Activated naive CD4-positive, alpha-beta T cell treated with anti-CD3 and anti-CD28 coated beads, Interleukin-2, amount 50 U/mL, for 24 hours (primary cell): ENCODE results near the gene CSRP1.
A peak's percentile ranks its signal among the peaks of the same experiment; 100 is the strongest.

Experiments used
- H3K27ac Mint-ChIP-seq: one replicate; pipeline ENCODE4 v1.8.0; 2021; ENCODE audit warnings: mild to moderate bottlenecking, mixed read lengths
- H3K27me3 Mint-ChIP-seq: one replicate; pipeline ENCODE4 v1.8.0; 2021; ENCODE audit warnings: mixed read lengths
- H3K36me3 Mint-ChIP-seq: one replicate; pipeline ENCODE4 v1.8.0; 2021; ENCODE audit warnings: mixed read lengths
- H3K4me1 Mint-ChIP-seq: one replicate; pipeline ENCODE4 v1.8.0; 2021; ENCODE audit warnings: mixed read lengths
- H3K4me3 Mint-ChIP-seq: one replicate; pipeline ENCODE4 v1.8.0; 2021; ENCODE audit warnings: mild to moderate bottlenecking, mixed read lengths
- H3K9me3 Mint-ChIP-seq: one replicate; pipeline ENCODE4 v1.8.0; 2021; ENCODE audit warnings: mixed read lengths

The CSRP1 gene

DNA sequence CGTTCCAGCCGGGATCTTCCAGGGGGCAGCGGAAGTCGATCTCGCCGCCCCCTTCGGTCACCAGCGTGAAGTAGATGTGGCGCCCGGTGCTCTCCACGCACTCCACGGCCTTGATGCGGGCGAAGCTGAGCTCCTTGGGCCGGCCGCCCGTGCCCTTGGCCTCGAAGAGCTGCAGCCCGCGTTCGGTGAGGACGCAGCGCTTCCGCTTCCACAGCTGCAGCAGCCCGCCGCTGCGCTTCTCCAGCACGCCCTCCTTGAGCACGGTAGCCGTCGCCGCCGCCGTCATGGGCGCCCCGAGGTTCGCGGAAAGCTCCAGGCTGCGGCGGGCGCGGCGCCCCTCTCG is 38.5 kb downstream of the CSRP1 start:
- H3K27ac Mint-ChIP-seq, result no peak overlapping the region
- H3K36me3 Mint-ChIP-seq, result no peaks in the 10 kb centered on the region
- H3K4me1 Mint-ChIP-seq, result peaks cover 9% of the 10 kb centered on the region
- peak overlapping the region; percentile 33 for H3K4me3 Mint-ChIP-seq
- H3K9me3 Mint-ChIP-seq, result no peaks in the 10 kb centered on the region
- H3K27me3 Mint-ChIP-seq, result peaks cover 26% of the 10 kb centered on the region

DNA sequence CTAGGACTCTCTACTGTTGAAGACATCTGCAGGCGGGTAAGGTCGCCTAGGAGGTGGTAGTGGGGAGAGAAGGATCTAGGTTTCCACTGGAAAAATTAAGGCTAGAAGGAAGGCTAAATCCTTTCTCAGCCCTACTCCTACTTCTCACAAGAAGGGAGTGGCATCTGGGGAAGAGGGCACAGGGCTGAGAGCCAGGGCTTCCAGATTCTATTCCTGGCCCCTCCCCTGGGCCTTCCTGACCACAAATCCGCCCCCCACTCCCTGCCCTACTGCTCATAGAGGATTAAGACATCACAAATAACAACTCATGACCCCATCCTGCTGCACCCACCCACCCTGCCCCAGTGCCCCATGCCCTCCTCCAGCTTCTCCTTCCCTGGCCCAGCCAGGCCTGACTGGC is 40.4 kb downstream of the CSRP1 start:
- Mint-ChIP-seq H3K4me3 (no peak overlapping the region), H3K4me1 (peaks cover 9% of the 10 kb centered on the region), H3K27me3 (peaks cover 20% of the 10 kb centered on the region), H3K9me3 (no peaks in the 10 kb centered on the region), H3K36me3 (no peaks in the 10 kb centered on the region), H3K27ac (no peak overlapping the region)

DNA sequence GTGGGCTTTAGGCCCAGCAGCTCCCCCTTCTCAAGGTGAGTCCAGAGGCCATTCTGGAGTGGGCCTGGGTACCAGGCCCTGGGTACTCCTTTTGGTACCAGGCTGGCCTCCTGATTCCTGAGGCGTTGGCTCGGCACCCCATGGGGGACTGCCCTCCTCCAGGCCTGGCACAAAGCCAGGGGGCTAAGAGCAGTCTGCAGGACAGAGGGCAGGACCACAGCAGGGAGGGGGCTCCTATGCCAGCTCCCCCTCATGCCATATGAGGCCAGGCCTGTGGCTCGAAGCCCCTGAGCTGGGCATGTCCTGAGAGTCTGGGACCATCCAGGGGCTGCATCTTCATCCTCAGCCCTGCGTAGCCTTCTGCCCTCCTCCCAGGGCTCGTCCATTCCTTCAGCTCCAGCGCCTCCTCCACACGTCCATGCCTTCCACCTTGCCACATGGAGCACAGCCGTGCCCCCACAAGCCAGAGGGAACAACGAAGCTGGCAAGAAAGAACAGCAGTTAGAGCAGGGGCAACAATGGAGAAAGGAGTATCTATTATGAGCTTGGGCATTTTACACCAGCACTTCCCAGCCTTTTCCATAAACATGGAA is 41.1 kb downstream of the CSRP1 start:
- Mint-ChIP-seq H3K4me1 (peaks cover 9% of the 10 kb centered on the region), H3K9me3 (no peaks in the 10 kb centered on the region), H3K36me3 (no peaks in the 10 kb centered on the region), H3K27me3 (peaks cover 17% of the 10 kb centered on the region), H3K4me3 (no peak overlapping the region), H3K27ac (no peak overlapping the region)

DNA sequence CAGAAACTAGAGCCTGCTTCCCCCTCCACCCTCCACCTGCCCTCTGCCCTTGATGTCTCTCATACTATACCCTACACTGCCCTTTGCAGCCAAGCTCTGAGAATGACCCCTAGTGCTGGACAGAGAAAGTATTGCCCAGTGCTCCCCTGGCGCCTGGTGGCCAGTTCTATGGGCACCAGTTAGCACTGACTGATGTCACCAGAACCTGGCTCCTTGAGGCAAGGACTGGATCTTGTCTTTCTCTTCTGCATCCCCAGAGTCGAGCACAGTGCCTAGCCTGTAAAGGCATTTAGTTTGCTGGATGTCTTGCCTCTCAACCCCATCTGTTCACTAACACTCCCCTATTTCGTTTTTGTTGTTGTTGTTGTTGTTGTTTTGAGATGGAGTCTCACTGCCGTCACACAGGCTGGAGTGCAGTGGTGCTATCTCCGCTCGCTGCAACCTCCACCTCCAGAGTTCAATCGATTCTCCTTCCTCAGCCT is 43.8 kb downstream of the CSRP1 start:
- no peaks in the 10 kb centered on the region for H3K36me3 Mint-ChIP-seq
- peaks cover 8% of the 10 kb centered on the region for H3K27me3 Mint-ChIP-seq
- no peak overlapping the region for H3K27ac Mint-ChIP-seq
- H3K4me1 Mint-ChIP-seq, result peaks cover 3% of the 10 kb centered on the region
- no peaks in the 10 kb centered on the region for H3K9me3 Mint-ChIP-seq
- no peak overlapping the region for H3K4me3 Mint-ChIP-seq

DNA sequence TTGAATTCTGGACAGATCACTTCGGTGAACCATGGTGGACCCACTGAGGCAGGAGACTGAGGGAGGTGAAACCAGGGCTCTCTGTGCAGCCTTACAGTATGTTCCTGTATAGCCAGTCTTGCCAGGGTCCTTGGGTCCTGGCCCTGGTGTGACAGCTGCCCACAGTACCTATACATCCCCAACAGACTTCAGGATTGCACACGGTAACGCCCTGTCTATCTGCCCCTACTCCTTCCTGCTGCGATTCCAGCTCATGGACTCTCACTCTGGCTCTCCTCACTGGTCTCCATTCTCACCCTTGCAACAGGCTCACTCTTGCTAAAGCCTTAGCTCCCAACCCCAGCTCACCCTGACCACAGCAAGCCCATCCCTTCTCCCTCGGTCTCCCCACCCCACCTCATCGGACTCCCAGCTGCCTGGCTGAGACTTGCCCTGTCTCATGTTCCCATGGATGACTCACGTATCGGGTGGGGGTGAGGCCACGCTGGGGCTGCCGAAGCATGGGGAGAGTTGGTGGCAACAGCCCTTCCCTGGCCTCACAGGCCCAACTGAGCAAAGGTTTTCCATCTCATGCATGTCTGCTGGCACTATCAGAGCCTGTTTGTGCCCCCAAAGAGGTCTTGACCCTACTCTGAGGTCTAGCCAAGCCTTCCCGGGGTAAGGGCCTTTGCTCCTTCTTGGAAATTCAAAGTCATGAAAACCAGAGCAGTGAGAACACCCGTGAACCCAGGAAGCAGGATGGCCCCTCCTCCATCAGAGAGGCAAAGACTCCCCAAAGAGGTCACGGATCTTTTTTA is 45.1 kb downstream of the CSRP1 start:
- Mint-ChIP-seq H3K36me3 (no peaks in the 10 kb centered on the region), H3K27me3 (peaks cover 3% of the 10 kb centered on the region), H3K4me3 (no peak overlapping the region), H3K27ac (no peak overlapping the region), H3K9me3 (no peaks in the 10 kb centered on the region), H3K4me1 (no peaks in the 10 kb centered on the region)

DNA sequence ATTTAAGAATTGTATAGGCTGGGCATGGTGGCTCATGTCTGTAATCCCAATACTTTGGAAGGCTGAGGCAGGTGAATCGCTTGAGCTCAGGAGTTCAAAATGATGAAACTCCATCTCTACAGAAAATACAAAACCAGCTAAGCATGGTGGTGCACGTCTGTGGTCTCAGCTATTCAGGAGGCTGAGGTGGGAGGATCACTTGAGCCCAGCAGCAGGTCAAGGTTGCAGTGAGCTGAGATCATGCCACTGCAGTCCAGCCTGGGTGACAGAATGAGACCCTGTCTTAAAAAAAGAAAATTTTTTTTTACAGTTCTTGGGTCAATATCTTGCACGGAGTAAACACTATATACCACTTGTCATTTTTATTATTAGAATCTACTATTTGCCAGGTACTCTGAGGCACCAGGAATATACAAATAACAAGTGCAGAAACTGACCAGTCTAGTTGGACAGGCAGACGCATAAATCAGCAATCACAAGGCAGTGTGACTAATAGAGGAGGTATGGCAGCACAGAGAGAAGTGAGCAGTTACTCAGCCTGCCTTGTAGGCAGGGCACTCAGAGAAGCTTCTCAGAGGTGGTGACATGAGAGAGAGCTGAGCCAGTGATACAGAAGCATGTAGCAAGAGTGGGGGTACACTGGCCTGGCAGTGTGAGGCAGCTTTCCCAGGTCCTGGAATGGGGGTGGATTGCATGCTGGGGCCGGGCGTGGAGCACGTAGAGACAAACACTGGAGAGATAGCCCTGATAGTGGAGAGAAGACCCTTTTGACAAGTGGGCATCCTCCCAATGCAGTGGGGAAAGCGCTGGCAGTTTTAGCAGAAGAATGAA is 45.9 kb downstream of the CSRP1 start:
- Mint-ChIP-seq H3K4me1 (no peaks in the 10 kb centered on the region), H3K27me3 (peaks cover 2% of the 10 kb centered on the region), H3K9me3 (no peaks in the 10 kb centered on the region), H3K36me3 (no peaks in the 10 kb centered on the region), H3K27ac (no peak overlapping the region), H3K4me3 (no peak overlapping the region)

DNA sequence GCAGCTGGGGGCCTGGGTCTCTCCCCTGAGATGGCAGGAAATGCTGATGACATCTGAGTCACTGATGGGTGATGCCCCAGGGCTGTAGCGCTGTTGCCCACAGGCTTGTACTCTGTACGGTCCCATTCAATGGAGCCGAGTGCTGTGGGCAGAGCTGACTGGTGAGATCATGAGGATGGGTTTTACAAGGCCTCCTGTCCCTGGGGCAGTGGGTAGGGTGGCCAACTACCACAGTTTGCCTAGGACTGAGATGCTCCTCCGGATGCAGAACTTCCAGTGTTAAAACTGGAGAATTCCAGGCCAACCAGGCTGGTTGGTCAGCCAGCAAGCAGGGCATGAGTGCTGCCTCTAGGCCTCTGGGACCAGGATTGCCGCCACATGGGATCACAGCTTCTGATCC is 47.1 kb downstream of the CSRP1 start:
- no peaks in the 10 kb centered on the region for H3K36me3 Mint-ChIP-seq
- H3K4me3 Mint-ChIP-seq, result no peak overlapping the region
- no peaks in the 10 kb centered on the region for H3K9me3 Mint-ChIP-seq
- no peaks in the 10 kb centered on the region for H3K27me3 Mint-ChIP-seq
- no peaks in the 10 kb centered on the region for H3K4me1 Mint-ChIP-seq
- no peak overlapping the region for H3K27ac Mint-ChIP-seq

DNA sequence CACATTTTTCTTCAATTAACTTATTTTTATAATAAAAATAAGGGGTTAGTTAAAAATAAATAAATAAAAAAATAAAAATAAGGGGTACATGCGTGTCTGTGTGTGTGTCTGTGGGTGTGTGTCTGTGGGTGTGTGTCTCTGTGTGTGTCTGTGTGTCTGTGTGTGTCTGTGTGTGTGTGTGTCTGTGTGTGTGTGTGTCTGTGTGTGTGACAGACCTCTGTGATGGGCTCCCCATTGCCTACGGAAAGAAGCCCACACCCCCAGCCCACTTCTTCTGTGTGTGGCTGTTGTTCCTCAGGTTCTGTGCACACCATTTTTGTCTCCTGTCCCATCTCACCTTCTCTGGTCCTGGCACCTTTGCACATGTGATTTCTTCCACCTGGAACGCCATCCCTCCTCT is 47.9 kb downstream of the CSRP1 start:
- H3K27me3 Mint-ChIP-seq, result no peaks in the 10 kb centered on the region
- H3K4me1 Mint-ChIP-seq, result peaks cover 1% of the 10 kb centered on the region
- H3K9me3 Mint-ChIP-seq, result no peaks in the 10 kb centered on the region
- H3K27ac Mint-ChIP-seq, result no peak overlapping the region
- H3K36me3 Mint-ChIP-seq, result no peaks in the 10 kb centered on the region
- no peak overlapping the region for H3K4me3 Mint-ChIP-seq

DNA sequence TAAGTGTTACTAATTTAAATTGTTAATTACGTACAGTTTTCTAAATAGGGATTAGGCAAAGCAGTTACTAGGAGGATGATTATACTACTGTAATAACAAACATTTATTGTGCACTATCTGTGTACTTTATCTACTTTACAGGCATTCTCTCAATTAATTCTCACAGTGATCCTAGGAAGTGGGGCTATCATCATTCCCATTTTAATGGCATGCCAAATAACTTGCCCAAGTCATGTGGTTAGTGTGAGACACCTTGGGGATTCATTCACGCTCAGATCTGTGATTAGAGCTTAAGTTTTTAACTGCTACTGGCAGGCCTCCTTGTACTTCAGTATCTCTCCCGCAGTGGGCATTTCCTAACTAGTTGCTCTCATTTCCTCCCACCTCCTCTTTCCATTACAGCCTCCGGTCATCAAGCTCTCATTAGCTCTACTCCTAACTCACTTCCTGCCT is 49.4 kb downstream of the CSRP1 start:
- no peaks in the 10 kb centered on the region for H3K9me3 Mint-ChIP-seq
- H3K36me3 Mint-ChIP-seq, result no peaks in the 10 kb centered on the region
- H3K4me3 Mint-ChIP-seq, result no peak overlapping the region
- H3K4me1 Mint-ChIP-seq, result peaks cover 4% of the 10 kb centered on the region
- H3K27ac Mint-ChIP-seq, result no peak overlapping the region
- peaks cover 1% of the 10 kb centered on the region for H3K27me3 Mint-ChIP-seq

DNA sequence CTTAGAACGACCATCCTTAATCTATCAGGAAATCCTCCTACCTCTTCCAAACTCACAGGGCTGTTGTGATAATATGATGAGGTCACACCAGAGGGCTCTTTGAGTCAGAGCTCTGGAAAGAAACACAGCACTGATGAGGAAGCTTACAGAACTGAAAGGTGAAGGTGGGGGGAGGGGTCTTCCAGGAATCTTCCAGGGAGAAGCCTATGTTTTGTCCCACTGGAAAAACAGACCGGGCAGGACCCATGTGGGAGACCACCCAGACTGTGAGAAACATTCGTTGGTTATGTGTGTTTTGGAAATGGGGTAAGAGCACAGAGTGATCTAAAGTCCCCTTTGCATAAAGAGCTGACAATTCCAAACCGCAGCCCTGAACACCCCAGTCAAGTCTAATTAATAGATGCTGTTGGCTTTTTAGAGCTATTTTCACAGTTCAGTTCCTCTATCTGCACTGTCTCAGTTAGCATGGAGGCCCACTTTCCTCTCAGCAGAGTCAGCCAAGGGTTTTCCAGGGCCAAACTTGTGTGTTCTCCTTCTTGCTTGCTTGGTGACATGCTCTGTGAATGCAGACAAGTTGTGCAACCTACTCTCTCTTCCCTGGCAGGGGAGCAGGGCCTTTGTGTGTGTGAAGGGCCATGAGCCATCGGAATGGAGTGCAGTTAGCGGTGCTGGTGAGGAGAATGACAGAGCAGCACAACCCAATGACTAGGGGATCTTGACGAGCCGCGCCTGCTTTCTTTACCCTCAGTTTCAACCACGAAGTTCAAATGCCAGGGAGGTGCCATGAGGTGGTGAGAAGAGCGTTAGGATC is 50.2 kb downstream of the CSRP1 start:
- peaks cover 4% of the 10 kb centered on the region for H3K4me1 Mint-ChIP-seq
- H3K9me3 Mint-ChIP-seq, result no peaks in the 10 kb centered on the region
- no peak overlapping the region for H3K4me3 Mint-ChIP-seq
- no peak overlapping the region for H3K27ac Mint-ChIP-seq
- H3K27me3 Mint-ChIP-seq, result peaks cover 1% of the 10 kb centered on the region
- no peaks in the 10 kb centered on the region for H3K36me3 Mint-ChIP-seq

DNA sequence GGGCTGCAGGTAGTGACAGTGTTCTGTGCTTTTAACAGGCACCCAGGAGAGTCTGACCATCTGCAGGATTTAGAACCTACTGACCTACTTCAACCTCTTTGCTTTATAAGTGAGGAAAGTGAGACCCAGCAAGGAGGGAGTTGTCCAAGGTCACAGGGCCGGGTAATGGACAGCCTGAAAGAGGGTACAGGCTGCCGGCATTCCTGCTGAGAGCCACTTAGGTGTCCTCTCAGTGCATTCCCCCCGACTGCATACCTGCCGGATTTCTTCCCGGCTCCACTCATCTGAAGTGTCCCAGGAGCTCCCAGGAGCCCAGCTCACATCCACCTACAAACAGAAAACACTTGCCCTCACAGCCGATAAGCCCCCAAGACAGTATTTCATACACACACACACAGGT is 51.8 kb downstream of the CSRP1 start:
- H3K36me3 Mint-ChIP-seq, result no peaks in the 10 kb centered on the region
- H3K9me3 Mint-ChIP-seq, result no peaks in the 10 kb centered on the region
- peaks cover 1% of the 10 kb centered on the region for H3K27me3 Mint-ChIP-seq
- no peak overlapping the region for H3K27ac Mint-ChIP-seq
- H3K4me1 Mint-ChIP-seq, result peaks cover 4% of the 10 kb centered on the region
- H3K4me3 Mint-ChIP-seq, result no peak overlapping the region

DNA sequence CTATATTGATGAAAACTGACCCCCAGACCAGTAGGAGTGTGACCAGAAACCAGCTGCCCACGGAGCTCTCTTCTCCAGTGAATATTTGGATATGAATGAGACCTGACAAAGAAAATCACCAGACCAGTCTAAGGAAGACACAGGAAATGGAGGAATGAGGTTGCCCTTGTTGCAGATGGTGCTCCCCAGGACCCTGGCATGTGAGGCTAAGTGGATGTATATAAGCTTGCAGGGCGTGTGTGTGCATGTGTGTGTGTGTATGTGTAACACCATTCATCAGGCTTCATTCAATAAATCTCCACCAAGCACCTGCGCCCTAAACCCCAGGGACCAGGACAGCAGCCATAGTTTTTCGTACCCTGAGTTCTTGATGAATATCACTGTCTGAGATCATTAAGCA is 52.3 kb downstream of the CSRP1 start:
- no peak overlapping the region for H3K27ac Mint-ChIP-seq
- H3K4me1 Mint-ChIP-seq, result peaks cover 4% of the 10 kb centered on the region
- H3K27me3 Mint-ChIP-seq, result peaks cover 1% of the 10 kb centered on the region
- no peaks in the 10 kb centered on the region for H3K9me3 Mint-ChIP-seq
- H3K36me3 Mint-ChIP-seq, result no peaks in the 10 kb centered on the region
- H3K4me3 Mint-ChIP-seq, result no peak overlapping the region

DNA sequence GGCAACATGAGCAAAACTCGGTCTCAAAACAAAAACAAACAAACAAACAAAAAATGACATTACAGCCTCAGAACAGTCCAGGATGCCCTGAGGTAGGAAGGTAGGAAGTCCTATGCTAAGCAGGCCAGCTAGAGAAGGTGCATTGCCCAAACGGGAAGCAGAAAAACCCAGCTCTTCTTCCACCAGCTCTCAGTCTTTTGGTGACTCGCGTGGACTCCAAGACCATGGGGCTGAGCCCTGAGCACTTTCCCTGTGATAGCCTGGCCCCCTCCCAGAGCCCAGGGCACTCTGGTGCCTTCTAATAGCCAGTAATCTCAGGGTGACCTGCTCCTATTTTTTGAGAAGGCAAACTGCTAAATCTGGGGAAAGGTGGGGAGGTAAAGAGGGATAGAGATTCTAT is 54.1 kb downstream of the CSRP1 start:
- Mint-ChIP-seq H3K36me3 (no peaks in the 10 kb centered on the region), H3K27me3 (peaks cover 3% of the 10 kb centered on the region), H3K4me1 (peaks cover 8% of the 10 kb centered on the region), H3K4me3 (no peak overlapping the region), H3K9me3 (no peaks in the 10 kb centered on the region), H3K27ac (no peak overlapping the region)

DNA sequence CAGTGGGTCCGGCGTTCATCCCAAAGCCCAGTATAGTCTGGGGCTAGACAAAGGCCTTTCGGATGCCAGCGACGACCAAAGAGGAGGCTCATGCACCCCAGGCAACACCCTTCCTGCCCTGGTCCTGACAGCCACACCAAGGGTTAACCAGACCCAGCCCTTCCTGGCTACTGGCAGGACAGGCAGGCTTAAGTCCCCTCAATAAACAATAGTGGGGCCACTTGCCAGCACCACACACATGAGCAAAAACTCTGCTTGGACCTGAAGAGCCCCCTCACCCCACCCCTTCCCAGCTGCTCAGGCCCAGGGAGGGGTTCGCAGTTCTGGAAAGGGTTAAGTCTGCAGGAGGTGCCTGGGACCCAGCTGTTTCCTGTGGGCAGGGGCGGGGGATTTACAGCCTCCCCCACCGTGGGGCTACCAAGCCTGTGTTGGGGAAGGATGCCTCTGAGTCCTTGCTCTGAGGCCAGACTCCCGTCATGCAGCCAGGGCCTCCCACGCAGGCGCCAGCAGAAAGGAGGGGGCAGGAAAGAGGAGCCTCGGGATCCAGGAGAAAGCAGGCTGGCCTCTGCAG is 56.1 kb downstream of the CSRP1 start:
- Mint-ChIP-seq H3K9me3 (no peaks in the 10 kb centered on the region), H3K36me3 (no peaks in the 10 kb centered on the region), H3K4me1 (peaks cover 9% of the 10 kb centered on the region), H3K27ac (no peak overlapping the region), H3K4me3 (no peak overlapping the region), H3K27me3 (peaks cover 3% of the 10 kb centered on the region)

DNA sequence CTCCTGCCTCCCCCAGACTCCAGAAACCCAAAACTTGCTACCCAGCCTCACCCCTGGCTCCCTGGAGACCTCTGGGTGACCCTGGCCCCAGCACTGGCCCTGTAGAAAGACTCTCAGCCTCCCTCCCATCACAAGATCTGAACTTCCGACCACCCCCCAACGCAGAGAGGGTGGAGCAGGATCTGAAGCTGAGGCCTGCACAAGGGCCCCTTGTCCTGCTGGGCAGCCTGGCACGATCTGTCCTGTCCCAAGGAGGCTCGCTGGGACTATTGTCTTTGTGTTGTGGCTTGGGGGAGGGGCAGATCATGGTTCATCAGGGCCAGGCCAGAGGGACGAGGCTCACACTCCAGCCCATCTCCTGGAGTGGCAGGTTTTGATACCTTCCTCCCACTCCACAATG is 57.9 kb downstream of the CSRP1 start:
- Mint-ChIP-seq H3K4me3 (no peak overlapping the region), H3K4me1 (peaks cover 7% of the 10 kb centered on the region), H3K27ac (no peak overlapping the region), H3K27me3 (peaks cover 3% of the 10 kb centered on the region), H3K9me3 (no peaks in the 10 kb centered on the region), H3K36me3 (no peaks in the 10 kb centered on the region)
